WTC11 (cell line): ENCODE measurements around the gene STX8. TPM values are rescaled to one million over a fixed set of nuclear protein-coding genes. Genes with fewer than 3 reads are reported as not detected.

Experiments
- ATAC-seq: fragments of 200-7000 bp; cut with Tn5 transposase; 2 replicates; pipeline ENCODE4 v1.10.0; 2021; ENCODE audit warnings: mild to moderate bottlenecking, moderate library complexity
- CTCF ChIA-PET: fragments of 300-600 bp; sonication (Branson Sonifier 250); formaldehyde crosslinking; loops from one replicate; lab custom pipeline; 2021; ENCODE audit warnings: antibody characterized with exemption; lab: Charles Lee
- POLR2A ChIA-PET: fragments of 350-600 bp; sonication (Branson Sonifier 250); formaldehyde crosslinking; loops from one replicate; lab custom pipeline; 2021; ENCODE audit warnings: antibody characterized with exemption; lab: Charles Lee
- DNase-seq: peaks from one replicate; pipeline ENCODE4 v3.0.0; 2021; ENCODE audit warnings: low spot score
- H3K27ac Mint-ChIP-seq: 2 replicates; pipeline ENCODE4 v1.8.0; 2021; ENCODE audit warnings: mixed read lengths
- H3K27me3 Mint-ChIP-seq: 2 replicates; pipeline ENCODE4 v1.8.0; 2021; ENCODE audit warnings: low read depth, mild to moderate bottlenecking, moderate library complexity, mixed read lengths
- H3K36me3 Mint-ChIP-seq: 2 replicates; pipeline ENCODE4 v1.8.0; 2021; ENCODE audit warnings: mixed read lengths
- H3K4me1 Mint-ChIP-seq: 2 replicates; pipeline ENCODE4 v1.8.0; 2022; ENCODE audit warnings: mixed read lengths
- H3K4me3 Mint-ChIP-seq: 2 replicates; pipeline ENCODE4 v1.8.0; 2021; ENCODE audit warnings: mild to moderate bottlenecking, moderate library complexity, mixed read lengths
- H3K9me3 Mint-ChIP-seq: 2 replicates; pipeline ENCODE4 v1.8.0; 2021; ENCODE audit warnings: mixed read lengths
- AR ChIP-seq: fragments of 250-450 bp; sonication (Bioruptor Pico); IDR thresholded peaks from 2 replicates; pipeline ENCODE4 v1.9.0; 2021; ENCODE audit warnings: mild to moderate bottlenecking
- ATF1 ChIP-seq: sonication (generic); formaldehyde crosslinking; IDR thresholded peaks from 2 replicates; pipeline ENCODE4 v1.8.1; 2023; ENCODE audit warnings: mild to moderate bottlenecking, moderate library complexity, missing genetic modification reagents
- ATF3 ChIP-seq: sonication (generic); formaldehyde crosslinking; conservative IDR thresholded peaks from 2 replicates; pipeline ENCODE4 v1.8.1; 2022; ENCODE audit warnings: mild to moderate bottlenecking, missing genetic modification reagents
- CDX4 ChIP-seq: fragments of 250-450 bp; sonication (Bioruptor Pico); IDR thresholded peaks from 2 replicates; pipeline ENCODE4 v1.9.0; 2021; ENCODE audit warnings: moderate library complexity, mild to moderate bottlenecking, inconsistent platforms, borderline replicate concordance
- CREM ChIP-seq: sonication (generic); formaldehyde crosslinking; IDR thresholded peaks from 2 replicates; pipeline ENCODE4 v1.8.1; 2022; ENCODE audit warnings: mild to moderate bottlenecking, missing genetic modification reagents, moderate library complexity
- EMX1 ChIP-seq: fragments of 250-450 bp; sonication (Bioruptor Pico); IDR thresholded peaks from 2 replicates; pipeline ENCODE4 v1.8.0; 2021; ENCODE audit warnings: mild to moderate bottlenecking
- ESRRA ChIP-seq: sonication (generic); formaldehyde crosslinking; IDR thresholded peaks from 2 replicates; pipeline ENCODE4 v1.8.1; 2022; ENCODE audit warnings: mild to moderate bottlenecking, missing genetic modification reagents, borderline replicate concordance
- ETV6 ChIP-seq: sonication (generic); formaldehyde crosslinking; IDR thresholded peaks from 2 replicates; pipeline ENCODE4 v1.8.1; 2022; ENCODE audit warnings: mild to moderate bottlenecking, missing genetic modification reagents
- FOXJ3 ChIP-seq: sonication (generic); formaldehyde crosslinking; IDR thresholded peaks from 2 replicates; pipeline ENCODE4 v1.9.0; 2021; ENCODE audit warnings: missing genetic modification reagents, mild to moderate bottlenecking, borderline replicate concordance
- MYBL2 ChIP-seq: sonication (generic); formaldehyde crosslinking; IDR thresholded peaks from 2 replicates; pipeline ENCODE4 v1.8.1; 2023; ENCODE audit warnings: mild to moderate bottlenecking, moderate library complexity, missing genetic modification reagents
- NFE2L1 ChIP-seq: sonication (generic); formaldehyde crosslinking; IDR thresholded peaks from 2 replicates; pipeline ENCODE4 v1.8.1; 2023; ENCODE audit warnings: missing genetic modification reagents
- NR1H2 ChIP-seq: sonication (generic); formaldehyde crosslinking; IDR thresholded peaks from 2 replicates; pipeline ENCODE4 v1.9.0; 2021; ENCODE audit warnings: mild to moderate bottlenecking, moderate library complexity, missing genetic modification reagents
- NR2C2 ChIP-seq: sonication (generic); formaldehyde crosslinking; IDR thresholded peaks from 2 replicates; pipeline ENCODE4 v1.8.0; 2022; ENCODE audit warnings: mild to moderate bottlenecking, missing genetic modification reagents
- OVOL2 ChIP-seq: fragments of 250-450 bp; sonication (Bioruptor Pico); IDR thresholded peaks from 2 replicates; pipeline ENCODE4 v1.9.0; 2021; ENCODE audit warnings: mild to moderate bottlenecking, borderline replicate concordance
- PRRX2 ChIP-seq: fragments of 250-450 bp; sonication (Bioruptor Pico); IDR thresholded peaks from 2 replicates; pipeline ENCODE4 v1.8.0; 2021; ENCODE audit warnings: mild to moderate bottlenecking
- RORB ChIP-seq: fragments of 250-450 bp; sonication (Bioruptor Pico); IDR thresholded peaks from 2 replicates; pipeline ENCODE4 v1.9.0; 2021; ENCODE audit warnings: mild to moderate bottlenecking
- TEAD1 ChIP-seq: sonication (generic); formaldehyde crosslinking; IDR thresholded peaks from 2 replicates; pipeline ENCODE4 v1.8.0; 2022; ENCODE audit warnings: mild to moderate bottlenecking, missing genetic modification reagents
- USF1 ChIP-seq: sonication (generic); formaldehyde crosslinking; IDR thresholded peaks from 2 replicates; pipeline ENCODE4 v1.8.0; 2022; ENCODE audit warnings: mild to moderate bottlenecking, missing genetic modification reagents
- ZNF138 ChIP-seq: sonication (generic); formaldehyde crosslinking; conservative IDR thresholded peaks from 2 replicates; pipeline ENCODE4 v1.8.1; 2022; ENCODE audit warnings: mild to moderate bottlenecking, moderate library complexity, missing genetic modification reagents
- ZNF232 ChIP-seq: sonication (generic); formaldehyde crosslinking; IDR thresholded peaks from 2 replicates; pipeline ENCODE4 v1.8.0; 2022; ENCODE audit warnings: mild to moderate bottlenecking, missing genetic modification reagents
- ZNF423 ChIP-seq: fragments of 250-450 bp; sonication (Bioruptor Pico); IDR thresholded peaks from 2 replicates; pipeline ENCODE4 v2.1.2; 2022; ENCODE audit warnings: mild to moderate bottlenecking, moderate library complexity
- ZNF671 ChIP-seq: fragments of 250-450 bp; sonication (Bioruptor Pico); IDR thresholded peaks from 2 replicates; pipeline ENCODE4 v1.8.0; 2021; ENCODE audit warnings: mild to moderate bottlenecking
- total RNA-seq: library from RNA; stranded (reverse); gene quantifications from 3 replicates; pipeline ENCODE4 v1.2.3, GENCODE V29; 2021
- TF ChIP-seq, protein P1 (sequence below): sonication (generic); formaldehyde crosslinking; IDR thresholded peaks from 2 replicates; pipeline ENCODE4 v1.8.0; 2023; ENCODE audit warnings: missing genetic modification reagents
- TF ChIP-seq, protein P2 (sequence below): sonication (generic); formaldehyde crosslinking; IDR thresholded peaks from 2 replicates; pipeline ENCODE4 v1.8.0; 2022; ENCODE audit warnings: mild to moderate bottlenecking, missing genetic modification reagents
- TF ChIP-seq, protein P3 (sequence below): sonication (generic); formaldehyde crosslinking; IDR thresholded peaks from 2 replicates; pipeline ENCODE4 v1.8.1; 2023; ENCODE audit warnings: mild to moderate bottlenecking, missing genetic modification reagents
- TF ChIP-seq, protein P4 (sequence below): sonication (generic); formaldehyde crosslinking; IDR thresholded peaks from 2 replicates; pipeline ENCODE4 v1.8.1; 2022; ENCODE audit warnings: mild to moderate bottlenecking, missing genetic modification reagents, moderate library complexity, borderline replicate concordance

STX8 gene
- total RNA-seq, 1 experiment from 2014 or later, result 39.9 TPM

DNA sequence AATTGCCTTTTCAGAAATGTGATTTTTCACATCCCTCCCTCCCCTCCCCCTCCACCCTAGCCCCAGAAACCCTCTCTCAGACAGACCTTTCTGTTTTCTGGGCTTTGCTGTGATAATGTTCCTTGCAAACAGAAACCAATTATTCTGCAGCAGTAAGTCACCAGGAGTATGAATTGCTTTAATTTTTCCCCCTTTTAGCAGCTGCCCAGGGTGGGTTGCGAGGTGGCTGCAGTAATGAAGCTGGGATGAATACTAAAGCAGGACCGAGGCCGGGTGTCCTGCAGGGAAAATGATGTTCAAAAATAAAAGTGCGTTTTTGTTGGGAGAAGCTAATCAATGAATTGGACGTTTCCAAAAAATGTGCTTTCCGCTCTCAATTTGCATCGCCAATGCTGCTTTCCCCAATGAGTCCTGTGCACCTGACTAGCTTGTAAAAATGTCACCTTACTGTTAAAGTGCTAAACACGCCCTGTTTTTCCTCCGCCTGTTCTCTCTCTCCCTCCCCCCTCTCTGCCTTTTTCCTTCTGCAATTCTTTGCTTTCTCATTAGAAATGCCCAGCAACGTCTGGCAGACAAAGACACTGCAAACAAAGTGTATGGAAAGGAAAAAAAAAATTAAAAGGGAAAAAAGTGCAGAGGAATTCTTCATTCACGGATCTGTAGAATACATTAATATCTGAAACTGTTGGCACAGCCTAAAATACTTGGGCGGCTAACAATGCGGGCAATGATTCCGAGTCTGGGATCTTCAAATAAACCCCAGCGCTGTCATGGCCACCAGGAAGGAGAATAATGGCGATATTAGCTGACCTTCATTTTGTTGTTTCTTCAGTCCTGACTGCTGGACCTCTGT is 244.1 kb downstream of the STX8 start:
- DNase-seq, result no peak
- Mint-ChIP-seq H3K4me1 (peaks cover 45% of the 10 kb centered on the region), H3K9me3 (peaks cover 22% of the 10 kb centered on the region), H3K36me3 (peaks cover 21% of the 10 kb centered on the region), H3K27ac (peak overlapping the region; percentile 13), H3K4me3 (peak overlapping the region; percentile 32), H3K27me3 (peaks cover 6% of the 10 kb centered on the region)
- no peak for ATAC-seq
- ChIA-PET POLR2A (interaction anchor here (0.6 kb wide), 1 partner anchor 190 kb away, joined by 3 read pairs; no protein-coding TSS in a partner anchor), CTCF (interaction anchor here (0.7 to 2.2 kb wide), 7 partner anchors 11 to 1341 kb away, joined by 3 to 8 read pairs (median 4); no protein-coding TSS in a partner anchor)
- TF ChIP-seq ESRRA (CRISPR knock-in tag) (no peak), AR (CRISPR knock-in tag) (no peak), OVOL2 (CRISPR knock-in tag) (no peak), ZNF671 (CRISPR knock-in tag) (no peak), NFE2L1 (CRISPR knock-in tag) (no peak), ETV6 (CRISPR knock-in tag) (no peak), ZNF423 (no peak), NR2C2 (no peak), ATF1 (no peak), TEAD1 (no peak), PRRX2 (CRISPR knock-in tag) (no peak), NR1H2 (no peak), EMX1 (CRISPR knock-in tag) (no peak), CDX4 (CRISPR knock-in tag) (no peak), ZNF138 (CRISPR knock-in tag) (no peak)
- TF ChIP-seq, protein P1, sequence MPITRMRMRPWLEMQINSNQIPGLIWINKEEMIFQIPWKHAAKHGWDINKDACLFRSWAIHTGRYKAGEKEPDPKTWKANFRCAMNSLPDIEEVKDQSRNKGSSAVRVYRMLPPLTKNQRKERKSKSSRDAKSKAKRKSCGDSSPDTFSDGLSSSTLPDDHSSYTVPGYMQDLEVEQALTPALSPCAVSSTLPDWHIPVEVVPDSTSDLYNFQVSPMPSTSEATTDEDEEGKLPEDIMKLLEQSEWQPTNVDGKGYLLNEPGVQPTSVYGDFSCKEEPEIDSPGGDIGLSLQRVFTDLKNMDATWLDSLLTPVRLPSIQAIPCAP, result no peak
- TF ChIP-seq, protein P2, sequence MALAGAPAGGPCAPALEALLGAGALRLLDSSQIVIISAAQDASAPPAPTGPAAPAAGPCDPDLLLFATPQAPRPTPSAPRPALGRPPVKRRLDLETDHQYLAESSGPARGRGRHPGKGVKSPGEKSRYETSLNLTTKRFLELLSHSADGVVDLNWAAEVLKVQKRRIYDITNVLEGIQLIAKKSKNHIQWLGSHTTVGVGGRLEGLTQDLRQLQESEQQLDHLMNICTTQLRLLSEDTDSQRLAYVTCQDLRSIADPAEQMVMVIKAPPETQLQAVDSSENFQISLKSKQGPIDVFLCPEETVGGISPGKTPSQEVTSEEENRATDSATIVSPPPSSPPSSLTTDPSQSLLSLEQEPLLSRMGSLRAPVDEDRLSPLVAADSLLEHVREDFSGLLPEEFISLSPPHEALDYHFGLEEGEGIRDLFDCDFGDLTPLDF (CRISPR knock-in tag), result no peak

- peak; percentile 14 for DNase-seq
- Mint-ChIP-seq H3K27ac (peak overlapping the region; percentile 74; the same call in 1 of the 2 replicates), H3K4me3 (peak overlapping the region; percentile 48), H3K9me3 (peaks cover 20% of the 10 kb centered on the region), H3K27me3 (peaks cover 8% of the 10 kb centered on the region), H3K4me1 (peaks cover 38% of the 10 kb centered on the region), H3K36me3 (peaks cover 20% of the 10 kb centered on the region)
- ChIA-PET CTCF (interaction anchor here (0.6 to 2.2 kb wide), 9 partner anchors 11 to 1340 kb away, joined by 3 to 8 read pairs (median 4); no protein-coding TSS in a partner anchor), POLR2A (no interaction called here)
- ATAC-seq, result peak; percentile 22; the same call in 1 of the 2 replicates
- TF ChIP-seq MYBL2 (CRISPR knock-in tag) (no peak), USF1 (no peak), ZNF232 (CRISPR knock-in tag) (no peak), ETV6 (CRISPR knock-in tag) (no peak), RORB (CRISPR knock-in tag) (no peak), ATF3 (CRISPR knock-in tag) (no peak), CREM (CRISPR knock-in tag) (no peak), NFE2L1 (CRISPR knock-in tag) (no peak), FOXJ3 (CRISPR knock-in tag) (no peak), NR1H2 (no peak)
- TF ChIP-seq, protein P3, sequence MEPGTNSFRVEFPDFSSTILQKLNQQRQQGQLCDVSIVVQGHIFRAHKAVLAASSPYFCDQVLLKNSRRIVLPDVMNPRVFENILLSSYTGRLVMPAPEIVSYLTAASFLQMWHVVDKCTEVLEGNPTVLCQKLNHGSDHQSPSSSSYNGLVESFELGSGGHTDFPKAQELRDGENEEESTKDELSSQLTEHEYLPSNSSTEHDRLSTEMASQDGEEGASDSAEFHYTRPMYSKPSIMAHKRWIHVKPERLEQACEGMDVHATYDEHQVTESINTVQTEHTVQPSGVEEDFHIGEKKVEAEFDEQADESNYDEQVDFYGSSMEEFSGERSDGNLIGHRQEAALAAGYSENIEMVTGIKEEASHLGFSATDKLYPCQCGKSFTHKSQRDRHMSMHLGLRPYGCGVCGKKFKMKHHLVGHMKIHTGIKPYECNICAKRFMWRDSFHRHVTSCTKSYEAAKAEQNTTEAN (CRISPR knock-in tag), result no peak
- TF ChIP-seq, protein P4, sequence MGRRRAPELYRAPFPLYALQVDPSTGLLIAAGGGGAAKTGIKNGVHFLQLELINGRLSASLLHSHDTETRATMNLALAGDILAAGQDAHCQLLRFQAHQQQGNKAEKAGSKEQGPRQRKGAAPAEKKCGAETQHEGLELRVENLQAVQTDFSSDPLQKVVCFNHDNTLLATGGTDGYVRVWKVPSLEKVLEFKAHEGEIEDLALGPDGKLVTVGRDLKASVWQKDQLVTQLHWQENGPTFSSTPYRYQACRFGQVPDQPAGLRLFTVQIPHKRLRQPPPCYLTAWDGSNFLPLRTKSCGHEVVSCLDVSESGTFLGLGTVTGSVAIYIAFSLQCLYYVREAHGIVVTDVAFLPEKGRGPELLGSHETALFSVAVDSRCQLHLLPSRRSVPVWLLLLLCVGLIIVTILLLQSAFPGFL, result no peak
Measured at GRCh38 chr17:9330611-9331271, 244.9 kb downstream of the STX8 start.
